Ishikawa (cell line): ENCODE data around the gene UGT1A9.

ENCODE experiments used
- CEBPB ChIP-seq: IDR thresholded peaks from 2 replicates; pipeline ENCODE4 v1.6.1; 2012
- CREB1 ChIP-seq: IDR thresholded peaks from 2 replicates; pipeline ENCODE4 v1.6.1; 2012; ENCODE audit warnings: low read depth
- EGR1 ChIP-seq: IDR thresholded peaks from 2 replicates; pipeline ENCODE4 v1.6.1; 2012
- EP300 ChIP-seq: IDR thresholded peaks from 2 replicates; pipeline ENCODE4 v1.6.1; 2012; ENCODE audit warnings: borderline replicate concordance
- FOXM1 ChIP-seq: IDR thresholded peaks from 2 replicates; pipeline ENCODE4 v1.6.1; 2012; ENCODE audit warnings: low read depth, borderline replicate concordance
- MAX ChIP-seq: IDR thresholded peaks from 2 replicates; pipeline ENCODE4 v1.6.1; 2012
- NFIC ChIP-seq: IDR thresholded peaks from 2 replicates; pipeline ENCODE4 v1.6.1; 2012
- TCF12 ChIP-seq: IDR thresholded peaks from 2 replicates; pipeline ENCODE4 v1.6.1; 2012; ENCODE audit warnings: low read depth
- YY1 ChIP-seq: IDR thresholded peaks from 2 replicates; pipeline ENCODE4 v1.6.1; 2012; ENCODE audit warnings: low read depth
- ZBTB7A ChIP-seq: IDR thresholded peaks from 2 replicates; pipeline ENCODE4 v1.6.1; 2012; ENCODE audit warnings: low read depth

DNA sequence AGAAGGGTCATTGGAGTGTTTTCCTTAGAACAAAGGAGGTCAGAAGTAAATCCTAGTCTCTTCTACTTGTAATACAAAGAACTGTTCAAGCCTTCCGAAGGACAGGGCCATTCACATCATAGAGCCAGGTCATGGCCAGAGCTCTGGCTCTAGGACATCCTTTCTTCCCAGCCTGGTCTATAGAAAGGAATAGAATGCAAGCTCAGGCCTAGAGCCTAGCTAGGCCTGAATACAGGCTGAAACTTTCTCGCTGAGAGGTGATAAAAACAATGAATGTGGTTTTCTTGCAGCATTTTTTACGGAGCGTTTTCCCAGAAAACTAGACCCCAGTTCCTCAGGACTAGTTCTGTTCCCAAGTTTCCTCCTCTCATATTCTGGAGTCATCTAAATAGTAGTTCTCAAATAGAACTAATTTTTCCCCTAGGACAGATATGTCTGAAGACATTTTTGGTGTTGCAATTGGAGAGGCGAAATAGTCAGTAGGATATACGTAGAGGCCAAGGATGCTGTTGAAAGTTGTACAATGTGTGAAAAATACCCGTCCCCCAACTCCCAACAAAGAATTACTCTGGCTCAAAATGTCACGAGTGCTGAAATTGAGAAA is 27.8 kb downstream of the UGT1A9 start:
- TF ChIP-seq EP300 (no peak), TCF12 (no peak), CEBPB (no peak), MAX (no peak), EGR1 (no peak), ZBTB7A (no peak), NFIC (no peak), CREB1 (no peak), YY1 (no peak), FOXM1 (no peak)
